Stromal cell of bone marrow (primary cell): ENCODE data around the gene CKAP2L.
A peak's percentile ranks its signal among the peaks of the same experiment; 100 is the strongest.
"Not testable (repeated sequence)": the region's sequence is repeated elsewhere in the genome, so short reads cannot be mapped to it uniquely, and the experiment has no call there.

Experiments used
- DNase-seq: peaks from one replicate; pipeline ENCODE4 v3.0.0-alpha.2; 2012; ENCODE audit warnings: low read depth

The CKAP2L gene

GRCh38 chr2:112726487-112727190 lies 37.8 kb downstream of the CKAP2L start:
- DNase-seq, result peak; percentile 83

DNA sequence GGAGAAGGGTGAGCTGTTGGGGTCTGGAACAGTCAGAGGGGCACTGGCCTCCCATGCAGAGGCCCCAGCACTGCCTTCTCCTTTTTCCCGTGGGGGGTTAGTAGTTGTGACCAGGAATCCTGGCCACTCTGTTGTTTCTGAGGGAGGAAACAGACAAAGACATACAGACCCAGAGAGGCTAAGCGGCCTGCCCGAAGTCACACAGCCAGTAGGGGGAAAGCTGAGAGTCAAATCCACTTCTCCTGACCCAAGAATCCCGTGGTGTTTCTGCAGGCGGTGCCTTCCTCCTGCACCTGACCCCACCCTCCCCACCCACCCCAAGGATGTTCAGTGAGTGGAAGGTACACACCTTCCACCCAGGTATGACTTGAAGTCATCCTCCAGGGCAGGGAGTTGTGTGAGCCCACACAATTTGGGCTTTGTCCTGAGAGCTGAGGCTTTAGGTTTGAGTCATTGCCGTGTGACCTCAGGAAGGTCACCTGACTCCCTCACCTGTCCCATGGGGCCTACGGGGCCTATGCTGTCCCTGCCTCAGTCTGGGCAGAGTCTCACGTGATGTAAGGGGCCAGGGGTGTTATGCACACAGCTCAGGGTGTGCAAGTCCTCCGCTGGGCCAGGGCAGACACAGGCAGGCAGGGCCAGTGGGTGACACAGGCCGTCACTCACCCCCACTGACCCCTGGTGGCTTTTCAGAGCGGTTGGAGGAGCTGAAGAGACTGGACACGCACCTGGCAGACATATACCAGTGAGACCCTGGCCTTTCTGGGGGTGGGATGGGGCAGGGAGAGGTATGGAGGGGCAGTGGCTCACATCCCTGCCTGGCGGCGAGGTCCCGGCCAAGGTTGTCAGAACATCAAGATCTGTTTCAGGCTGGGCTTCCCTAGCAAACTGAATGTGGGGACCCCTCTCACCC lies 38.6 kb downstream of the CKAP2L start:
- no peak for DNase-seq

GRCh38 chr2:112724591-112725525 lies 39.6 kb downstream of the CKAP2L start:
- no peak for DNase-seq

DNA sequence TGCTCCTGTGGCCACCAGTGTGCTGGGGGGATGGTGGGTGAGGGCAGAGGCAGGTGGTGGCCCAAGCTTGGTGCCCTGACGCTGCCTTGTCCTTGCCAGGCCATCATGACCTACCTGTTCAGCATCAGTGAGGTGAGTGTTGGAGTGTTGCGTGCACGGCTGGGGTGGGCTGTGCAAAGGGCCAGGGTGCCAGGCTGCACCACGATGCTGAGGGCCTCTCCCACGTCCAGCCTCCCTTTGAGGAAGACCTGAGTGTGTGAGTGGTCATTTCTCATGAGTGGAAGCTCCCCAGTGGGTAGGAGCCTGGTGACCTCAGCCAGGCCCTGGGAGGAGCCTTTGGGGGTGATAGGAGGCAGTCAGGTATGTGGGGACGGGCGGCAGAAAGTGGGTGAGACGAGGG lies 40.4 kb downstream of the CKAP2L start:
- no peak for DNase-seq

GRCh38 chr2:112723547-112723940 lies 40.9 kb downstream of the CKAP2L start:
- no peak for DNase-seq

GRCh38 chr2:112722816-112723546 lies 41.4 kb downstream of the CKAP2L start:
- DNase-seq, result no peak

DNA sequence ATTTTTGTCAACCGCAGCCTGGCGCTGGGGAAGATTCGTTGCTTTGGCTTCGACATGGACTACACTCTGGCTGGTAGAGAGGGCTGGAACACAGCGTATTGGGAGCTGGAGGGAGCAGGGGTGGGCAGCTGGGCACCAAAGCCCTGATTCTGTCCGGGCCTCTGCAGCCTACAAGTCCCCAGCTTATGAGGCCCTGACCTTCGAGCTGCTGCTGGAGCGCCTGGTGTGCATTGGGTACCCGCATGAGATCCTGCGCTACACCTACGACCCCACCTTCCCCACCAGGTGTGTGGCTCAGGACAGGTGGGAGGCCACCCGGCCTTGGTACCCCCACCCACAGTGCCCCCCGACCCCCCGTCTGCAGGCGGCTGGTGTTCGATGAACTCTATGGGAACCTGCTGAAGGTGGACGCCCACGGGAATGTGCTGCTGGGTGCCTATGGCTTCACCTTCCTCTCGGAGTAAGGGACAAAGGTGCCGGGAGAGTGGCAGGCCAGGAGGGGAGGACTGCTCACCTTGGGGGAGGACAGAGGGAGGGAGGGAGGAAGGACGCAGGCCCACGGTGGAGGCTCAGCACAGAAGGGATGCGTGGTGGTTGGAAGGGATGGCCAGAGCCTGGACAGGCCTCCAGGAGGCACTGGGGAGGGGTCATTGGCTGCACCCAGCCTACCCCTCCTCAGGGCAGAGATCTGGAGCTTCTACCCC lies 42.4 kb downstream of the CKAP2L start:
- no peak for DNase-seq

GRCh38 chr2:112720785-112721184 lies 43.6 kb downstream of the CKAP2L start, which contains the start of gene NT5DC4:
TSS of gene NT5DC4 (plus strand) at chr2:112721020. CDS start at chr2:112721080, 60 bp downstream.
- no peak for DNase-seq

DNA sequence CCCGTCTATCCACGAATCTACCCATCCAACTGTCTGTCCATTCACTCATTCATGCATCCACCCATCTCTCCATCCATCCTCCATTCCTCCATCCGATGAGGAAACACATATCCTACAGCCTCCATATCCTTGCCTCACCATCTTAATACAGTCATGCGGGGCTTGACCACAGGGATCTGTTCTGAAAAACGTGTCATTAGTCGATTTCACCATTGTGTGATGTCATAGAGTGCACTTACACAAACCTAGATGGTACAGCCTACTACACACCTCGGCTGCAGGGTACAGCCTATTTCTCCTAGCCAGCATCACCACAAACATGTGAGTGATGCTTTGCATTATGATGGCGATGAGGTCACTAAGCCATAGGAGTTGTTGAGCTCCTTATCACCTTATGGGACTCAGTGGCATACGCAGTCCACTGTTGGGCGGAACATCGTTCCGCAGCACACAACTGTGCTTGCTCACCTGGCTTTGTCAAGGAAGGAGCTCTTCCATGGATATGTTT lies 45.5 kb downstream of the CKAP2L start:
- DNase-seq, result no peak

DNA sequence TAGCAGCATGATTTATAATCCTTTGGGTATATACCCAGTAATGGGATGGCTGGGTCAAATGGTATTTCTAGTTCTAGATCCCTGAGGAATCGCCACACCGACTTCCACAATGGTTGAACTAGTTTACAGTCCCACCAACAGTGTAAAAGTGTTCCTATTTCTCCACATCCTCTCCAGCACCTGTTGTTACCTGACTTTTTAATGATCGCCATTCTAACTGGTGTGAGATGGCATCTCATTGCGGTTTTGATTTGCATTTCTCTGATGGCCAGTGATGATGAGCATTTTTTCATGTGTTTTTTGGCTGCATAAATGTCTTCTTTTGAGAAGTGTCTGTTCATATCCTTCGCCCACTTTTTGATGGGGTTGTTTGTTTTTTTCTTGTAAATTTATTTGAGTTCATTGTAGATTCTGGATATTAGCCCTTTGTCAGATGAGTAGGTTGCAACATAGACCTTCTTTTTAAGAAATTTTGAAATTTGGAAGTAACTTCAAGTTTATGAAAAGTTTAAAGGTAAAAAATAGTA lies 47.5 kb downstream of the CKAP2L start:
- not testable (repeated sequence) for DNase-seq

DNA sequence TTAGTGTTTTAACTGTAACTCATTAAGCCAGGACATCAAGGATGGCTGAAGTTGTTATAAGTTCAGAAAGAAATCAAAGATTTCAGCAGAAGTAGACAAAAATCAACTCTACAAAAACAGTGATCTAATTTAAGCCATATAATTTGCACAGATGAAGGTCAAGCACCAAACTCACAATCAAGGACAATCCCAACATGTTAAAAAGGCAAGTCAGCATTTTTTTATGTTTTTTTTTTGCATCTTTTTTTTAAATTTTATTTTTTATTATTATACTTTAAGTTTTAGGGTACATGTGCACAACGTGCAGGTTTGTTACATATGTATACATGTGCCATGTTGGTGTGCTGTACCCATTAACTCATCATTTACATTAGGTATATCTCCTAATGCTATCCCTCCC lies 48.3 kb downstream of the CKAP2L start:
- not testable (repeated sequence) for DNase-seq

- no peak for DNase-seq
Observed at GRCh38 chr2:112714836-112715631, 49.4 kb downstream of the CKAP2L start.

- no peak for DNase-seq
Observed at GRCh38 chr2:112714331-112714730, 50.1 kb downstream of the CKAP2L start.

GRCh38 chr2:112713926-112714325 lies 50.5 kb downstream of the CKAP2L start:
- DNase-seq, result no peak

GRCh38 chr2:112713585-112713925 lies 50.9 kb downstream of the CKAP2L start:
- no peak for DNase-seq

DNA sequence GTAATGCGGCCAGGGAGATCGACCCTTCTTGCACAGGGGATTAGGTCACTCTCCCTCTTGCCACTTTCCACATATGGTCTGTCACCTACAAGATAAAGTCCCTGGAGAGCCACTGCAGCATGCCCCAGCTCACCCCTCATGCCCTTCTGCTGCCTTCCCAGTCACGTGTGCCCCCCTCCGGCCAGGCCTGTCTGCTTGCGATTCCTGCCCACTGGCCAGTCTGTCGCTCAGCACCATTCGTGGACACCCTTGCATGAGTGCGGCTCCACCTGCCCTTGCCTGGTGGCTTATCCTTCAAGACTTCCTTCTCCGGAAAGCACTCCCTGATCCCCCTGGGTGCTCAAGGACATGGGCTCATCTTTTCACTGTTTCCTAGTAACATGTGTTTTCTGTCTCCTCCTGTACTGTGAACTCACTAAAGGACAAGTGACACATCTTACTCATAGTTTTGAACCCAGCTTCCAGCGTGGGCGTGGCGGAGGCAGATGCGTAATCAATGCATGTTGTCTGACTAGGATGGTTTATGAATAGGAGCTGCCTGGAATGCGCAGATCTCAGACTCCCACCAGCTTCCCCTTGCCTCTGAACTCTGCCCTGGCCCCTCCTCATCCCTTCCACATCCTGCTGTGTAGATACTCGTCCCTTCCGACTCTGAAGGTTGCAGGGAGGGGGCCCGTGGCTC lies 51.4 kb downstream of the CKAP2L start:
- no peak for DNase-seq

DNA sequence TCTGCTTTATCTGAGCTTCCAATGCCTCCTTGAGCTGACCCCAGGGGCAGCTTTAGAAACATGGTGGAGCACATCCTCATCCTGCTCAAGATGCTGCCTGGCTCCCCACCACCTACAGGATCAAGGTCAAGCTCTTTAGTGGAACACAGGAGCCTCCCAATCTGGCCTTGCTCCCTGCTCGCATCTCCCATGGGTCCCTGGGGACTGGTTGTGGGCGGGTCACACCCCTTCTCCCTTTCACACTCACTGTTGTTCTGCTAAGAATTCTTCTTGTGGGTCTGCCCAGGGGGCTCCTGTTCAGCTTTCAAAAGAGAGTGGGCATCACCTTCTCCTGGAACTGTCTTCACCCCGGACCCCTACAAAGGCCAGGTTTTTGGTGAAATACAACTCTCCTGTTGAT lies 51.9 kb downstream of the CKAP2L start:
- no peak for DNase-seq

DNA sequence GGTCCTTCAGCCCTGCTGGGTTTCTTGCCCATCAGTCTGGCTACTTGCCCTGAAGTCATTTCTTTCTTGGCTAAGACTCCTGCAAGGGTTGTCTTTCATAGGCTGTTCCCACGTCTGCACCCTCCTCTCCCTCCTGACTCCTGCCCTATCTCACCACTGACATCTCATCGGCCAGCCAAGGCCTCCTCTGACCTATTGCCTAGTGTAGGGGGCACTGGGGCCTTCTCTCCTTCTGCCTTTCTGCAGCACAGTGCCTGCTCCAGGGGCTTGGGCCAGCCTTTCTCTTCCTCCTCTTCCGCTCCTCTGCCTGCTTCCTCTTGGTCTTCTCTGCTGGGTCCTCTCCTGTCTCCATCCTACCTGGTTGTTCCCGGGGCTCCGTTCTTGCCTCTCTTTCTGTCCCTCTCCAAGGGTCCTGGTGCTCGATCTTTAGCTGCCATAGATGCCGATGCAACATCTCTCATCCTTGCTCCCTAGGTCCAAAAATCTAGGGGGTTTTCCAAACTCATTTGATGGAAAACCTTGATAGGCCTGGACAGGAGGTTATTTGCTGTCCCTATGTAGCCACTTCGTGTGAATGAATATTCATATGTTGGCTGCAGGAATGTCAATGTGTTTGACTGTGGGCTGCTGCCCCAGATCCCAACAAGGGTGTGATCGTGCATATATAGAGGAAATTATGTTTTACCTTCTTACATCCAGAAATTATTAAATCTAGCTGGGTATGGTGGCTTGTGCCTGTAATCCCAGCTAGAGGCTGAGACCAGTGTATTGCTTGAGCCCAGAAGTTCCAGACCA lies 53.3 kb downstream of the CKAP2L start:
- DNase-seq, result no peak
